Kidney capillary endothelial cell (primary cell): ENCODE results near the gene RSPH6A.

ENCODE experiments used
- DNase-seq: peaks from one replicate; pipeline ENCODE4 v3.0.0-alpha.2; 2018; ENCODE audit warnings: low spot score

The RSPH6A gene

DNA sequence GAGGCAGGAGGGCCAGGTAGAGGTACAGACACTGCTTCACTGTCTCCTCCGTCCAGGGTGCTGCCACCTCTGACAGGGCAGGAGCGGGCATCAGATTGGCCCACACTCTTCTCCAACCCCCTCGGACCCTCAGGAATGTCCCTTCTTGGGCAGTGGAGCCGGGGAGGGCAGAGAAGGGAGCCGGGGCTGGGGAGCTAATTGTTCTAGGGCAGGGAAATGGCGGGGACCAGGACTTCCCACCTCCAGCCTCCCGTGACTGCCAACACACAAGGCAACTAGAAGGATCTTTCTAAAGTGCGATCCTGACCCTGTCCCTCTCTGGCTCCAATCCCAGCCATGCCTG, 10.1 kb upstream of the RSPH6A start:
- DNase-seq, result no peak

DNA sequence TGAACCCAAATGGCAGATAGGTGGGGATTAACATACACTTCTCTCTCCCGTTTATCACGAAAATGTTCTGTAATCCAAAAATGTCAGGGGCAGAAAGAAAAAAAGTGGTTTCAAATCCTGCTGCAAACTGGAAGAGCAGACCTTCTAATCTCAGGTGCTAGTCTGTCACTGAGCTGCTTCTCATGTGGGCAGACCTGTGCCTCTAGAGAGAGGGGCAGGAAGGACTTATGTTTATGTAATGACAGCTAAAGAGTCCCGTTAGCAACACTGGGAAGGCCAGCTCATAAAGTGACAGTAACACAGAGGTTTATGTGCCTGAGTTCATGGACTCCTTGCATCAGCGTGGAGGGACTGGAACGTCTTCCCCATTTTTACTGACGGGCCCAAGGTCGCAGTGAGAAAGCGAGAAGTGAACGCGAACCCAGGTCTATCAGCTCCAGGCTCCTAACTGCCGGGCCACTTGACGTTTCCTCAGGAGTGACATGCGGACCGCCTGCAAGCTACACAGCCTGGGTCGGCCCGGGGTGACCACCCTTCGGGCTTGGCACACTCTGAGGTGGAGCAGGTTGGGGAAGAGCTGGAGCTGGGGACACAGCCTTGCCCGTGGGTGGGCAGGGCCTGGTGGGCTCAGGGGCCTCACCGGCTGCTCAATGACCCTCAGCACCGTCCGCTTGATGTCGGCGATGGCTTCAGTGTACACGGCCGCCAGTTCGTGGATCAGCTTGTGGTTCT, 9.6 kb upstream of the RSPH6A start:
- no peak for DNase-seq

DNA sequence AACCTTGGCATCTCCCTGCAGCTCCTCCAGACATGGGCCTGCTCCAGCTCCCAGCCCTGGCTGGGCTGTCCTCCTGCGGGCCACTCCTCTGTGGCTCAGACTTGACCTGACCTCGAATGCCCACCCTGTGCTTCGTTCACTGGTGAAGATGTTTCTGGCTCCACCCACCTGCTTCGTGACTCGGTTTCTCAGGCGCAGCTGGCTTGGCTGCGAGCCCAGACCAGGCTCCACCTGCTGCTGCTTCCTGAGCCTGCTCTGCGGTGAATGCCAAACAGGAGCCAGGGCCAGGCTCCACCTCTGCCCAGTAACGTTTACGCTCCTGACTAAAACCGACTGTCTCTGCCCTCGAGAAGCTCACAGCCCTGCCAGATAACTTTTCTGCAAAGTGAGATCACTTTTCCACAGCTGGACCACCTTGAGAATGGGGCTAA, 8.9 kb upstream of the RSPH6A start:
- no peak for DNase-seq

DNA sequence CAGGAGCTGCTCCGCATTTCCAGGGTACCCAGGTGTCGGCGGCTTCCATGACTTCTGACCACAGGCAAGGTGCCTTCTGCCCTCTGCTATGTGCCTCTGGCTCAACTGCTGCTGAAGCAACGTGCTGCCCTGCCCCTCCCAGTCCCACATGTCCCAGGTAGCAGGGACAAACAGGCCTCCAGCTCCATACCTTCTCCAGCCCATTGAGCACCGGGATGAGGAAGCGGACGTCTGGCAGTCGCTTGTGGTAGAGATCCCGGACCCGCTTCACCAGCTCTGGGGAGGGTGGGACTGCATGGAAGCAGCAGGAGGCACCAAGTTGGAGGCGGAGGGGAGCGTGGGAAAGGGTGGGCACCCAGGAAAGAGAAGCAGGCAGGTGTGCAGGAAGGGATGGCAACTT, 8.1 kb upstream of the RSPH6A start:
- no peak for DNase-seq

DNA sequence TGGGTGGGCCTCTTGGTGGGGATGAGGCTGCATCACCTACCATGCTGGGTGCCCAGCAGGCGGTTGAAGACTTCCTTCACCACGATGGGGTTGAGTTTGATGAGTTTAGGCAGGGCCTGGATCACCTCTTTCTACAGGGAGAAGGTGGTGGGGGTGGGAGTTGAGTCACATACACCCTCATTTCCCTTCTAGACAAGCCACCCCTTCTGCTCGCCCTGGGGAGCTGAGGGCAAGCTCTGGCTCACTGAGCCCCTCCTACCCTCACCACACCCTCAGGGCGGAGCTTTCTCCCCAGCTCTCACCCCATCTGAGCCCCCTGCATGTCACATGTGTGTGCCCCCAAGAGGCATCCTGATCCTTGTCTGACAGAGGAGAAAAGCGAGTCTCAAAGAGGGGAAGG, 7.6 kb upstream of the RSPH6A start:
- no peak for DNase-seq

DNA sequence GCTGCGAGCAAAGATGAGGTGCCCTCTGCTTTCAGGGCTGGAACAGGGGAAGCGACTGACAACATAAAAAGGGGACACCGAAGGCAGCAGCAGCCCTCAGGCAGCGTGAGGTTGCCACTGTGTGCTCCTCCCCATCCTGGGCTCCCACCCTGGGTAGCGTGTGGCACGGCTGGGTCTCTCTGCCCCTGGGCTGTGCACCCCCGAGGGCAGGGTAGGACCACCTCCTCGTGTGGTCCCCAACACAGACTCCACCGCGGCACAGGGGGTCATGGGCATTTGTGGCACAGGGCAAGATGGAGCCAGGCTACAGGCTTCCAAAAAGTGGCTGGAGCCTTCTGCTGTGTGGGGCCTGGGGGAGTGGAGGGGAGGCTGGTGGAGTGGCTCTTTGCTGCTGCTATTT, 6.5 kb upstream of the RSPH6A start:
- no peak for DNase-seq

DNA sequence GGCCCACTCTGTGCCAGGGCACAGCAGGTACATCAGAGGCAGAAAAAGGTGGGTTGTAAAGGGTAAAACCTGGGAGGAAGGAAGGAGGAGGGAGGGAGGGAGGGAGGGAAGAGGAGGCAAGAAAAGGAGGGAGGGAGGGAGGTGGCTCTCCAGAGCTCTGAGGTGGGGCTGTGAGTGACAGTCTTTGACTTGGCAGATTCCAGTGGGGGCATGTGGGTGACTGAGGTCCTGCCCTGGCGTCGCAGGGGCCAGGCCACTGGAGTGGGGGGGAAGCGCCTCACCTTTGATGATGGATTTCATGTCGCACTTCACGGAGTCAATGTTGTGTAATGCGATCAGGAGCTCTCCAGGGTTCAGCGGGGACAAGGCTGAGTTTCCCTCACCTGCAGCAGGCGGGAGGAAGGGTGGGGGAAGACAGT, 6.0 kb upstream of the RSPH6A start:
- DNase-seq, result no peak

DNA sequence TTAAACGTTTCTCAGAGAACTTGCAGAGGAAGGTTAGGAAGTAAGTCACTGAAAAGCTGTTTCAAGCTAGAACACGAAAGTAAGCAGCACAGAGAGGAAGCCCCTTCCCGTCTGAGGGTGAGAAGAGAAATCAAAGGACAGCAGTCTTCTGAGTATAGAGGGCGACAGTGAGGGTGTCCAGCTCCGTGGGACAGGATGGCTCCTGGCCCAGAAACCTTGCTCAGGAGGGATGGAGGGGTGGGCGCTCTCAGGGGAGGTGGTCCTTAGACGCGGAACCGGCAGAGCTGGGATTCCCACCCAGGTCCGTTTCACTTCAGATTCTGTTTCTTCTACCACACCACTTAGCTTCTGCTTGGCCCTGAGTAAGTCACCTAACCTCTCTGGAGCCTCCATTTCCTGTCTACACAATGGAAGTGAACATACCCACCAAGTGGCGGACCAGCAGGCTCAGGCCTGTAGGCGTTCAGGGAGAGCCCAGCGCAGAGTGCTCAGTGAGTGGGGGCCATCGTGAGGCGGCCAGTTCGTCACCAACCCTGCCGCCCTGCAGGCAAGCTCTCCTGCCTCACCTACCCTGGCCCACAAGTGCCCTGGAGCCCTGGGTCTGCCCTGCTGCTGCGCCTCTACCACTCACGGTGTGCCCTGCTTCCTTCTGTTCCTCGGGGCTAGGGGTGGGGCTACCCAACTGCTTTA, 5.5 kb upstream of the RSPH6A start:
- DNase-seq, result peak; percentile 37

DNA sequence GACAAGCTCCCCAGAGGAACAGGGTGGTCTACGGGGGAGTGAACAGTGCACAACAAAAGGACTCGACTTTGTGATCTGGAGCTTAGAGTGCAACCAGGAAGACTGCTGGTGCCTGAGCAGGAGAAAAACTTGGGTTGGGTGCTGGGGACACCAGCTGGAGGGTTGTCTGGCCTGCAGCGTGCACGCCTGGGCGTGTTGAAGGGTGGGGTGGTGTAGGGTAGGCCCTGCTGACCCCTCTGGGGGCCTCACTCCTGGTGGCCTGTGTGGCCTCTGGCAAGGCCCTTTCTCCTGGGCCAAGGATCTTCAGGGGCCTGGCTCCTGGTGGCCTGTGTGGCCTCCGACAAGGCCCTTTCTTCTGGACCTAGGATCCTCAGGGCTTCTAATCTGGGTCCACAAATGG, 4.7 kb upstream of the RSPH6A start:
- DNase-seq, result no peak

DNA sequence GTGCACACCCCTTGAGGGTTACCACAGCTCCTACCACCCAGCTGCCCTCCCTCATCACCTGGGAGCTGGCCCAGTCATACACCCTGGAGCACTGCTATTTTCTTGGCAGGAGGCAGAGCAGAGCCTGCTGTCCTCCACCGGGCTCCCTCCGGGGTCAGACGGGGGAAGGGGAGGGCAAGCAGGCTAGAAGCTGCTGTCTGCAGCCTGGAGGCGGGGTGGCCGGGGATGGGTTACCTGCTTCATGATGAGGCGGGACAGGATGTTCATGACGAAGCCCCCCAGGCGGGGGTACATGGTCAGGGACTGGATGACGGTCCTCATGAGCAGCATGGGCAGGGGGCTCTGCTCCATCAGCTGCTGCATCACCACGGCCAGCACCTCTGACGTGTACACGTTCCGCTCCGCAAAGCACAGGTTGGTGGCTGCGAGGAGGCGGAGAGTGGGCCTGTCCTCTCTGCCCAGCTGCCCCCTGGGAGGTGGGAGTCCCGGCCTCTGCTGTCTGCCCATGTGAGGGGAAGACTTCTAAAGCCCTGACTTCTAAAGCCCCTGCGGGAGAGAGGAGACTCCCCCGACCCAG, 2.7 kb upstream of the RSPH6A start:
- DNase-seq, result no peak

DNA sequence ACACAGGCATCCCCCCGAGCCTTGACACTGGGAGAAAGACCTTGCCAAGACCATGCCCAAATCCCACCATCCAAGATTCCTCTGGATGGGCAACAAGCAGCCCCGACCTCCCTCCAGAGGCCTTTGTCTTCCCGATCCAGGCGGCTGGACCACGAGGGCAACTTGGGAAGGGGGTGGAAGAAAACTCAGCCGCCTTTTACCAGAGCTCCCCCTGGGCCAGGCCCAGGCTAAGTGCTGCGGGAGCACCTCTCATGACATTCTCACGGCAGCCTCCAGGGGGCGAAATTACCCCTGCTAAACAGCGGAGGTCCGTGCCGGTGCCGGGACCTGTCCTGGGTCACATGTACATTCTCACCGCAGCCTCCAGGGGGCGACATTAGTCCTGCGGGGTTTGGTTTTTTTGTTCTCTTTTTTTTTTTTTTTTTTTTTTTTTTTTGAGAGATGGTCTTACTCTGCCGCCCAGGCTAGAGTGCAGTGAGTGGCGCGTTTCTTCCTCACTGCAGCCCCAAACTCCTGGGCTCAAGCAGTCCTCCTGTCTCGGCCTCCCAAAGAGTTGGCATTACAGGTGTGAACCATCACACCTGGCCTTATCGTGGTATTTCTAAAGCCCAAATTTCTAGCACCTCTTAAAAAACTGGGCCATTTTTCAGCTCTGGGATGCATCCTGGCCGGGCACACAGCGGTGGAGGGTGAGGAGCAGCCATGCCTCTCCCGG, 2.1 kb upstream of the RSPH6A start:
- DNase-seq, result peak; percentile 93

DNA sequence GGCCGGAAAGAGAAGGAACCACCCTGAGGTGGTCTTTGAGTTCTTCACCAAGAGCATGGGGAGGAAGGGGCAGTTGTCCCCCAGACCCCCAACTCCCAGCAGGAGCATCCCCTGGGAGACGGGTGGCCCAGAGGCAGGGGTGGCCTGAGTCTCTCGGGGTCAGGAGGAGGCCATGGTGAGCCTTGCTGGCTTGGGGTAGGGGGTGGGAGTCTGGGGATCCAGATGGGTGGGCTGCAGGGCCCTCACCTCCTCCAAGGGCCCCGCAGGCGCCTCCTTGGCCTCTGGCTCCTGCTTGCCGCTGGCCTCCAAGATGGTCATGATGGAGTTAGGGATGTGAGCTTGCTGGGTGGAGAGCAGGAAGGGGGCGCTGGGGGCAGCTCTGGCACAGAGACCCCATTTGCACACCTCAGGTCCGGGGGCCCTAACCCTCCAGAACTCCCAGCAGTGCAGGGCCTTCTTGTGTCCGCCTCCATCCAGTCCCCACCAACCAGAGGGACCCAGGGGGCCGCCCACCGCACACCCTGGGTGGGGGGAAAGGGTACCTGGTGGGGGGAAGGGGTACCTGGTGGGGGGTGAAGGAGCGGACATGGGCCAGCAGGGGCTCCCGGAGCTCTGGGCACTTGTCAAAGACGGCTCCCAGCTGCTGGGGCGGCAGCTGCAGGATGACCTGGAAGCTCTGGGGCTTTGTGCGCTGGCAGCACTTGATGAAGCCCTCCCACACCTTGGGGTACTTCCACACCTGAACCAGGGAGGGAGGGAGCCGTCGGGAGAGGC, 1.3 kb upstream of the RSPH6A start:
- DNase-seq, result no peak

DNA sequence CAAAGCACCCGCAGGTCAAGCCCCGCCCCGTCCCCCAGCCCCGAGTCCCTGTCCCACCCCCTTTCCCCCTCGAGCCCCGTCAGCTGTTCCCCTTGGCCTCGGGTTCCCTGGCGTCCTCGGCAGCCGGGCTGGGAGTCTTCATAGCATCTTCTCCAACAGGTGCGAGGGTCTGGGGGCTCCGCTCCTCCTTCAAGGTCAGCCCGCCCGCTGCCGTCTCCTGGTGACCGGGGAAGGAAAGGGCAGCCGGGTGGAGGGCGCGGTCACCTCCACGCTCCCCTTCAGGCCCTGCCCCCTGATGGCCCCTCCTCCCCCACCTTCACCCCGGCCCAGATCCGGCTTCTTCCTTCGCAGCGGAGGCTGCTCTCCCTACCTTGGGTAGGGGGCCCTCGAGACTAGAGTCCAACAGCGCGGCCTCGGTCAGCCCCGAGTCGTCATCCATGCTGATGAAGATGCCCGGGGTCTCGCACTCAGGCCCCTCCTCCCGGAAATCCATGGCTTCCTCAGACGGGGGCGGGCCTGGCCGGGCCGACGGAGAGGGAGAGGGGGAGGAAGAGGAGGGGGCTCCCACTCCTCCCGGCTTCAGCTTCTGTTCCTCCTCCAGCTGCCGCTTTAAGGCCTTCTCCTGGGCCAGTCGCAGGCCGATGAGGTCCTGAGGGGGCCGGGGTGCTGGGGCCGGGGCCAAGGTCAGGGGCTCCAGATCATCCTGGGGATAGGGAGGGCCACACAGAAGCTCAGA, 541 bp upstream of the RSPH6A start:
- DNase-seq, result no peak

DNA sequence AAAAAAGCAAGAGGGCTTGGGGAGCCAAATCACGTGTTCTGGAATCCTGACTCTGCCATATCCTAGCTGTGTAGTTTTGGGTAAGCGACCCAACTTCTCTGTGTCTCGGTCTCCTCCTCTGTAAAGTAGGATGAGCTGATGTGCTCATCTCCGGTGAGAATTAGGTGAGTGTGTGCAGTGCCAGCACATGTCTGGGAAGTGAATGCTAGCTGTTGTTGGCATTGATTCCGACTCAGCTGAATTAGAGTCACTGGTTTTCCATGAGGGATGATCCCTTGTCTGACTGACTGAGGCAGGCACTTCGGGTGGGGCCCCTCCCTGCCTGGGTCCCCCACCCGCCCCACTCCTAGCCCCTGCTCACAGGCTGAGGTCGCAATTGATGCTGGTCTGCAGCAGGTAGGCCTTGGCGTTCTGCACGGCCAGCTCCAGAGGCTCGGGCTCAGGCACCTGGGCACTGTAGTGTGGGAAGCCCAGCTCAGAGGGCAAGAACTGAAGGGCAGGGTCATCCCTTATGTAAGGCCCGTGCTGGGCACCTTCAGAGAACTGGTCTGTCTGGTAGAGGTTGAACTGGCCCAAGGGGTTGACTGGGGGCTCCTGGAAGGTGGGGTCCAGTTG, 835 bp downstream of the RSPH6A start:
- DNase-seq, result no peak

DNA sequence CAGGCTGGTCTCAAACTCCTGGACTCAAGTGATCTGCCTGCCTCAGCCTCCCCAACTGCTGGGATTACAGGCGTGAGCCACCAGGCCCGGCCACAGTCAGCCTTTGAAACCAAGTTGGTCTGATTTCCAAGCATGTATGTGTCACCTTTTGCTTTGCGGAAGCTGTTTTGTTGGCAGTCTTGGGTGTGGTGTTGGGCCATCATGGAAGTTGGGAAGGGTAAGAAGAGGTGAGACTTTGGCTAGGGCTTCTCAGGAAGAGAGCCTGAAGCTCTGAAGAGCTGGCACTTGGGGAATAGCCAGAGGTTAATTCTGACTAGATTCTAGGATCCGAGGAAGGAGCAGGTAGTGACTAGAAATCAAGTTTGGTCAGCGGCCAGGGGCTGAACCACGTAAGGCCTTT, 2.8 kb downstream of the RSPH6A start:
- DNase-seq, result no peak

DNA sequence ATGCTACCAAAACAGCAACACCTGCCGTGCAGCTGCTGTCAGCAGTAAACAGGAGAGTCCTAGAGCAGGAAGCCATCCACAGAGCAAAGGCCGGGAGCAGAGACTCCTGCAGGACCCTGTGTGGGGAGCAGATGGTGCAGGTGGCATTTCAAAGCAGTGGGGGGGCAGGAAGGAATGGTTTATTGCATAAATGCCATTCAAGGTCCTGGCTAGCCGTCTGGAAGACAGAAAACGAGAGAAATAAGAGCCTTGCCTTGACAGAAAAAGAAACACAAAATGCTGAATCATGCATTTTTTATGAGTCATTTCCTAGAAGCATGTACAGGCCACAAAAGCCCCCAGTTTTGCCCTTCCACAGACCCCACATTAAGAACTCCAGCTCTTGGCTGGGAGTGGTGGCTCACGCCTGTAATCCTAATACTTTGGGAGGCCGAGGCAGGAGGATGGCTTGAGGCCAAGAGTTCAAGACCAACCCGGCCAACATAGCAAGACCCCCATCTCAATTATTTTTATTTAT, 5.4 kb downstream of the RSPH6A start:
- peak; percentile 73 for DNase-seq

DNA sequence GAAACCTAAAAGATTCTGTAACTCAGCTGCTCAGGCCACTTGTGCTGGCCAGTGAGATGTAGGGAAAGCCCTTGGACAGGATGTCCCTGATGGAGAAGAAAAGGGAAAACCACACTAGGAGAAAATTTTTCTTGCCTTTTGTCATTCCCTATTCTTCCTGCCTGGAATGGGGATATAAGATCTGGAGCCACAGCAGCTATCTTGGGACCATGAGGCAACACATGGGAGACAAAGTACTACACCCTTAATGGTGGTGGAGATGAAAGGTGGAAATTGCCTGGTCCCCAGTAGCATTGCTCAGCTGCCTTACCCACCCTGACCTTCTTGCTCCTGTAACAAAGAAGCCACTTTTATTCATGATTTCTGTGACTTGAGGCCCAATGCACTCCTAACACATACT, 9.4 kb downstream of the RSPH6A start:
- DNase-seq, result no peak

DNA sequence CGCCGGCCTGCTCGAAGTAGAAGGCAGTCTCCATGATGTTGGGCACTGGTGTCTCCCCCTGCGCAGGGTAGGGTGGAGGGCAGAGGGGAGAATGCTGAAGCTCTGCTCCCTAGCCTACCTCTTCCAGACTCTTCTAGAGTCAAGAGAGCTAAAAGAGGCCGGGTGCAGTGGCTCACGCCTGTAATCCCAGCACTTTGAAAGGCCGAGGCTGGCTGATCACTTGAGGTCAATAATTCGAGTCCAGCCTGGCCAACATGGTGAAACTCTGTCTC, 10.2 kb downstream of the RSPH6A start:
- DNase-seq, result no peak

DNA sequence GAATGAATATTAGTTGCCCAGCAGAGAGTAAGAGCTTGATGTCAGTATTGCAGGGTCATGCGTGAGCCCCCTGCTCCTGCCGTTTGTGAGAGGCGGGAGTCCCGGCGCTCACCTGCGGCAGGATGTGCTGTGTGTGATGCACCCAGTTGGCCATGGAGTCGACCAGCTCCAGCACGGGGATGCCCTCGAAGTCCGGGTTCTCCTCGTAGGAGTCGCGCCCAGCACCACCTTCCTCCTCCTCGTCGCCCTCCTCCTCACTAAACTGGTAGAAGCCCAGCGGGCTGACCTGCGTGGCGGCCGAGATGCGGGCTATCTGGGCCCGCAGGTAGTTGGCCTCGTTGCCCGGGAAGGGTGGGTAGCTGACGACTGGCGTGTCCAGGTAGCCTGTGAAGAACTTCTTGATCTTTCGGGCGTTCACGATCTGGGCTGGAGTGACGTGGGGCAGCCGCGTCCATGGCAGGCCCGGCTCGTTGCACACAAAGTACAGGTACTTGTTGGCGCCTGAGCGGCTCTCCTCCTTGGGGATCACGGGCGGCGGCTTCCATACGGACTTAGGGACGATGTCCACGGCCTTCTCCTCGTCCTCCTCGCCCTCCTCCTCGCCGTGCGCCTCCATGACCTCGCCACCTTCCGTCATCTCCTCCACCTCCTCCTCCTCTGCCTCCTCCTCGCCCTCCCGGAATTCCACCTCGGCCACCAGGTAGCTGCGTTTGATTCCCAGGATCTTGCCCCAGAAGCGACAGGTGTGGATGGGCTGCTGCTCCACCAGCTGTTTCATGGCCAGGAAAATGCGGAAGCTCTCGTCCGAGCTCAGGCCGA, 10.8 kb downstream of the RSPH6A start:
- DNase-seq, result no peak

DNA sequence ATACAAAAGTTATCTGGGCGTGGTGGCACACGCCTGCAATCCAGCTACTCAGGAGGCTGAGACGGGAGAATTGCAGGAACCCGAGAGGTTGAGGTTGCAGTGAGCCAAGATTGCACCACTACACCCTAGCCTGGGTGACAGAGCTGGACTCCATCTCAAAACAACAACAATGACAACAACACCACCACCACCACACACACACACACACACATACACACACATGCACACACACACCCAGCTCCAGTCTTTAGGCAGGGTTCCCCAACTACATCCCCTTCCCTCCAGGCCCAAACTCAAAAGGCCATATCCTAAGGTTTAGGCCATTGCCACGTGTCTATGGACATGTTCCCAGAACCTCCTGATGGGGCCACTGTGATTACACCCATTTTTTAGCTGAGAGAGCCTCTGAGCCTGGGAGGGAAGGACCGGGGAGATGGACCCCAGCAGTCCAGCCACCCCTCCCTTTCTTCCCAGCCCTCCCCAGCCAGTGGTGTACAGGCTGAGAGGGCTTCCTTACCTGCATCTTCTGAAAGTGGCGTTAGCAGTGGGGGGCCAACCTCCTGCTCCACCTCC, 13.4 kb downstream of the RSPH6A start:
- no peak for DNase-seq
